ENCODE measurements around the gene PPIB. TPM values are rescaled to one million over a fixed set of nuclear protein-coding genes. Genes with fewer than 3 reads are reported as not detected.

Gene PPIB
- total RNA-seq, 4 donors from 2014 or later = 309 to 914 (median 465) TPM

- no peak for DNase-seq
- H3K4me3 ChIP-seq = no peak overlapping the region
- intact Hi-C loops (cut with DNase I; ENCODE audit: low total_unique reads) = no loop called here
- H3K36me3 ChIP-seq = no peaks in the 10 kb centered on the region
- H3K27me3 ChIP-seq = no peaks in the 10 kb centered on the region
- no peak overlapping the region for H3K27ac ChIP-seq
- no peak for TF ChIP-seq POLR2A (IDR thresholded peaks at IDR 0.05)
- TF ChIP-seq CTCF (IDR thresholded peaks at IDR 0.05) = no peak
- H3K4me1 ChIP-seq = no peaks in the 10 kb centered on the region
- no peaks in the 10 kb centered on the region for H3K9me3 ChIP-seq
These were observed 22.5 kb upstream of the PPIB start for GRCh38 chr15:64185146-64185911.

GRCh38 chr15:64182859-64183370 is 20.1 kb upstream of the PPIB start:
- no peak overlapping the region for H3K27ac ChIP-seq
- intact Hi-C loops (cut with DNase I; ENCODE audit: low total_unique reads) = no loop called here
- H3K9me3 ChIP-seq = no peaks in the 10 kb centered on the region
- DNase-seq = no peak
- H3K4me1 ChIP-seq = no peaks in the 10 kb centered on the region
- H3K4me3 ChIP-seq = no peak overlapping the region
- no peaks in the 10 kb centered on the region for H3K36me3 ChIP-seq
- TF ChIP-seq POLR2A (IDR thresholded peaks at IDR 0.05) = no peak
- no peak for TF ChIP-seq CTCF (IDR thresholded peaks at IDR 0.05)
- H3K27me3 ChIP-seq = no peaks in the 10 kb centered on the region

GRCh38 chr15:64180235-64180824 is 17.5 kb upstream of the PPIB start:
- H3K9me3 ChIP-seq = no peaks in the 10 kb centered on the region
- H3K27ac ChIP-seq = no peak overlapping the region
- no peaks in the 10 kb centered on the region for H3K36me3 ChIP-seq

GRCh38 chr15:64166102-64166890 is 3.5 kb upstream of the PPIB start:
- DNase-seq = no peak
- Histone ChIP-seq H3K4me1 (peaks cover 0 to 9% of the 10 kb centered on the region in 2 donors), H3K9me3 (no peaks in the 10 kb centered on the region), H3K36me3 (no peaks in the 10 kb centered on the region), H3K4me3 (no peak overlapping the region), H3K27ac (no peak overlapping the region), H3K27me3 (no peaks in the 10 kb centered on the region)
- TF ChIP-seq CTCF (IDR thresholded peaks at IDR 0.05) = no peak
- TF ChIP-seq POLR2A (IDR thresholded peaks at IDR 0.05) = no peak
- intact Hi-C loops (cut with DNase I; ENCODE audit: low total_unique reads) = no loop called here

More at GRCh38 chr15:64180235-64180824, 17.5 kb upstream of the PPIB start:
- intact Hi-C loops (cut with DNase I; ENCODE audit: low total_unique reads) = no loop called here
- TF ChIP-seq CTCF (IDR thresholded peaks at IDR 0.05) = no peak
- no peak for TF ChIP-seq POLR2A (IDR thresholded peaks at IDR 0.05)
- Histone ChIP-seq H3K4me1 (no peaks in the 10 kb centered on the region), H3K4me3 (no peak overlapping the region), H3K27me3 (no peaks in the 10 kb centered on the region)
- DNase-seq = no peak

Measured in uterus (tissue), 4 donors.